Measurements from ENCODE around the gene SKIC2. TPM values are rescaled to one million over a fixed set of nuclear protein-coding genes. Genes with fewer than 3 reads are reported as not detected.

SKIC2 gene
- total and polyA plus RNA-seq, 2 of the 8 experiments (the other 6 are each of a cell fraction or from before 2014, with no cell fraction given), result 42.1 to 59.7 TPM

DNA sequence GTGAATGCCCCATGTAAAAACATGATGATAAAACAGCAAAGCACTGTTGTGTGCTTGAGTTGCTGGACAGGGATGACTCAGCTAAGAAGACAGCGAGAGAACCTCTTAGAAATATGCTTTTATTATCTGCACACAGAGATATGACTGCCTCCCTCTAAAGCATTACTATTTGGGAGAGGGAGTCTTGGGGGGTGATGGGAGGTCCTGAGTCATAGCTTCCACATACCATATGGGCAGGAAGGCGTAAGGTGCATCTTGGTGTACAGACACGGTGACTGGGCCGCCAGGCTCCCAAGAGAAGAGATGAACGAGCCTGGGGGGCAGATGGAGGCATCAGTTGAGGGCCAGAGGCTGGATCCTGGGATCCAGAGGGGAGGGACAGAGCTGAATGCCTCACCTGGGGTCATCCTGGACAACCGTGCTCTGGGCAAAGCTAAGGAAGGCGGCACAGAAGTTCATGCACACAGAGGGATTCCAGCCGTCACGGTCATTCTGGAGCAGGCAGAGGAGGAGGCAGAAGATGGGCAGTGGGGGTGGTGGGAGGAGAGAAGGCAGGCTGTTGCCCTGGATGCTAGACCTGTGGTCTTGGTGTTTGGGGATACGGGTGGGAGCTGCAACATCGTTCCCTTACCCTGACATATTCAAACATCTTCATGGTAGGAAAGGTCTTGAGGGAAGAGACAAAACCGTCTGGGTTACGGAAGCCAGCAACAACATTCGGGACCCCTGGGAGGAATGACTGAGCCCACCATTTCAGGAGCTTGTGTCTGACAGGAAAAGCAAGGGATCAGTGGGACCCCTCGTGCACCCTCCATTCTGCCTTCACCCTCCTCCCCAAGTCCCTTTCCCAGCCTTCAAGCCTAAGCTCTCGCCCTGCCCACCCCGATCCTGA lies 11.0 kb downstream of the SKIC2 start:
- no peak overlapping the region for H3K9ac ChIP-seq (replicated peaks in 1 of 4; ENCODE audit: extremely low read depth in 1 of 4, low read depth in 3 of 4, low read length in 3 of 4)
- FAIRE-seq, result no peak
- peaks cover 0 to 3% of the 10 kb centered on the region in 2 experiments for H4K20me1 ChIP-seq (replicated peaks in 1 of 2; ENCODE audit: control insufficient read depth in 1 of 2, insufficient read depth in 2 of 2, low read length in 2 of 2)

More for the DNA sequence above, 11.0 kb downstream of the SKIC2 start:
- H3K23ac ChIP-seq (ENCODE audit: insufficient read length), result no peak overlapping the region
- no peaks in the 10 kb centered on the region for H3K9me3 ChIP-seq (ENCODE audit: insufficient read depth in 2 of 2, low read depth in 1 of 2, low read length in 1 of 2)
- peaks cover 4% of the 10 kb centered on the region; the same call in 1 of the 2 replicates for H3K79me1 ChIP-seq (ENCODE audit: low read depth, low read length)
- no peak for DNase-seq (ENCODE audit: low read depth in 1 of 2, low spot score in 2 of 2)
- peaks cover 0 to 11% of the 10 kb centered on the region in 2 experiments; a peak in 1 of 4 replicates for H3K79me2 ChIP-seq (ENCODE audit: control insufficient read depth in 1 of 2, insufficient read depth in 2 of 2, low read length in 2 of 2)
- H3K18ac ChIP-seq (ENCODE audit: extremely low read depth, low read length), result no peak overlapping the region
- H4K8ac ChIP-seq (ENCODE audit: extremely low read depth, insufficient read depth, low read length), result no peak overlapping the region
- H3K4ac ChIP-seq (replicated peaks; ENCODE audit: insufficient read length, low read depth, low read length), result no peak overlapping the region
- no peak overlapping the region for H2BK15ac ChIP-seq (ENCODE audit: low read length)
- POLR2A ChIA-PET (ENCODE audit: partially characterized antibody), result interaction anchor here (0.7 to 15.3 kb wide), 10 partner anchors 15 to 296 kb away, joined by 3 to 279 read pairs (median 4); partner anchors contain the start of genes CFB, EHMT2, NELFE and SKIC2
- H3K36me3 ChIP-seq (ENCODE audit: control insufficient read depth in 2 of 4, insufficient read depth in 4 of 4, low read length in 3 of 4), result peaks cover 10 to 42% (median 29%) of the 10 kb centered on the region in 4 experiments
- peaks cover 0 to 9% (median 5%) of the 10 kb centered on the region in 4 experiments; a peak in 5 of 7 replicates for H3K4me1 ChIP-seq (replicated peaks in 1 of 4; ENCODE audit: control insufficient read depth in 3 of 4, insufficient read depth in 4 of 4, low read length in 3 of 4)
- no peak overlapping the region for H4K91ac ChIP-seq (replicated peaks; ENCODE audit: insufficient read length, low read length)
- 87% methylated on average over 17 of the region's 17 CpGs; no CpG with 5 or more reads in 1 of the 2 experiments for WGBS, 2 experiments (ENCODE audit: extremely low coverage in 1 of 2, insufficient coverage in 1 of 2, insufficient read length in 1 of 2, insufficient replicate concordance in 2 of 2, low coverage in 1 of 2, low lambda C conversion rate in 2 of 2, missing lambda C conversion rate in 1 of 2)
- H2BK120ac ChIP-seq (replicated peaks; ENCODE audit: low read depth, low read length), result no peak overlapping the region
- TF ChIP-seq JUND (IDR thresholded peaks at IDR 0.05; ENCODE audit: low read length) (no peak), POLR2AphosphoS5 (IDR thresholded peaks at IDR 0.05; ENCODE audit: low read depth, low read length) (no peak), MAFK (IDR thresholded peaks at IDR 0.05; ENCODE audit: low read depth, low read length) (no peak), KDM4A (IDR thresholded peaks at IDR 0.05; ENCODE audit: low read depth, low read length, severe bottlenecking) (no peak), CEBPB (IDR thresholded peaks at IDR 0.05; ENCODE audit: low read depth, low read length) (no peak), GABPA (IDR thresholded peaks at IDR 0.05; ENCODE audit: borderline replicate concordance, insufficient read depth, low read length) (no peak)
- no peak overlapping the region for H2BK12ac ChIP-seq (ENCODE audit: low read depth, low read length)
- no peak overlapping the region; a peak in 1 of 4 replicates for H3K4me2 ChIP-seq (ENCODE audit: insufficient read depth in 1 of 2, low read depth in 2 of 2, low read length in 2 of 2)
- H3K23me2 ChIP-seq (ENCODE audit: low read depth, low read length), result peaks cover 13% of the 10 kb centered on the region
- CTCF ChIA-PET (ENCODE audit: partially characterized antibody), result interaction anchor here (0.6 to 10.2 kb wide), 5 partner anchors 10 to 419 kb away, joined by 3 to 84 read pairs (median 4); no protein-coding TSS in a partner anchor
- no peaks in the 10 kb centered on the region; a peak in 1 of 7 replicates for H3K27me3 ChIP-seq (replicated peaks in 1 of 4; ENCODE audit: control insufficient read depth in 3 of 4, extremely low read depth in 1 of 4, insufficient read depth in 3 of 4, low read length in 3 of 4)
- H3K4me3 ChIP-seq (ENCODE audit: extremely low read depth in 1 of 4, insufficient read depth in 2 of 4, low read depth in 3 of 4, low read length in 4 of 4), result no peak overlapping the region
- H2AFZ ChIP-seq (ENCODE audit: low read length), result no peak overlapping the region
- no peak overlapping the region for H2BK20ac ChIP-seq (ENCODE audit: low read length)
- H2AK5ac ChIP-seq (ENCODE audit: low read depth, low read length), result no peak overlapping the region
- H2BK5ac ChIP-seq (ENCODE audit: low read depth, low read length), result no peak overlapping the region
- H4K5ac ChIP-seq (ENCODE audit: insufficient read length, low read depth, low read length), result no peak overlapping the region
- H3K27ac ChIP-seq (ENCODE audit: low read depth, low read length), result no peak overlapping the region
- no peak overlapping the region for H3K14ac ChIP-seq (ENCODE audit: insufficient read length)
- no peak overlapping the region for H3K56ac ChIP-seq (replicated peaks; ENCODE audit: insufficient read length, low read depth, low read length)
